Measurements from ENCODE around the gene SH3TC2.

- TF ChIP-seq CTCF (IDR thresholded peaks at IDR 0.05) (no peak), POLR2A (IDR thresholded peaks at IDR 0.05) (no peak)
These were observed 40.7 kb downstream of the SH3TC2 start for GRCh38 chr5:149022200-149022599.
